HPDE6-E6E7 (cell line): ENCODE data around the gene AFAP1L2.
"Not testable (repeated sequence)": the region's sequence is repeated elsewhere in the genome, so short reads cannot be mapped to it uniquely, and the experiment has no call there.

Source experiments
- DNase-seq: peaks from one replicate; pipeline ENCODE4 v3.0.0; 2011; ENCODE audit warnings: missing footprints; ENCODE audit errors: extremely low spot score

Gene AFAP1L2

GRCh38 chr10:114337510-114338462 lies 66.5 kb downstream of the AFAP1L2 start:
- no peak for DNase-seq

- DNase-seq: no peak
Observed at GRCh38 chr10:114336823-114337509, 67.3 kb downstream of the AFAP1L2 start.

GRCh38 chr10:114335614-114336013 lies 68.7 kb downstream of the AFAP1L2 start:
- DNase-seq: no peak

- DNase-seq: no peak
Observed at GRCh38 chr10:114334301-114334700, 70.0 kb downstream of the AFAP1L2 start.

GRCh38 chr10:114333441-114333840 lies 70.9 kb downstream of the AFAP1L2 start:
- DNase-seq: not testable (repeated sequence)

GRCh38 chr10:114332301-114333192 lies 71.8 kb downstream of the AFAP1L2 start:
- no peak for DNase-seq

- no peak for DNase-seq
Observed at GRCh38 chr10:114329634-114330365, 74.5 kb downstream of the AFAP1L2 start.

- DNase-seq: no peak
Observed at GRCh38 chr10:114328874-114329273, 75.4 kb downstream of the AFAP1L2 start.

GRCh38 chr10:114328441-114328812 lies 75.9 kb downstream of the AFAP1L2 start:
- no peak for DNase-seq

- DNase-seq: no peak
Observed at GRCh38 chr10:114327537-114328440, 76.5 kb downstream of the AFAP1L2 start.

- DNase-seq: no peak
Observed at GRCh38 chr10:114326795-114327194, 77.5 kb downstream of the AFAP1L2 start.

- DNase-seq: no peak
Observed at GRCh38 chr10:114323023-114323422, 81.3 kb downstream of the AFAP1L2 start.

GRCh38 chr10:114322344-114322743 lies 82.0 kb downstream of the AFAP1L2 start:
- no peak for DNase-seq

GRCh38 chr10:114320249-114321116 lies 83.8 kb downstream of the AFAP1L2 start:
- DNase-seq: peak; percentile 98

GRCh38 chr10:114319406-114320248 lies 84.7 kb downstream of the AFAP1L2 start:
- DNase-seq: peak; percentile 20

- no peak for DNase-seq
Observed at GRCh38 chr10:114316744-114317143, 87.6 kb downstream of the AFAP1L2 start.

GRCh38 chr10:114315566-114316420 lies 88.5 kb downstream of the AFAP1L2 start:
- DNase-seq: no peak
